GM21526 (cell line): ENCODE results near the gene SCRT2.
"Not testable (repeated sequence)": the region's sequence is repeated elsewhere in the genome, so short reads cannot be mapped to it uniquely, and the experiment has no call there.

Experiments
- ATAC-seq: cut with Tn5 transposase; IDR thresholded peaks from one replicate; pipeline ENCODE4 v1.9.1; 2021; ENCODE audit warnings: moderate library complexity; ENCODE audit not compliant: unreplicated experiment, low FRiP score

Gene SCRT2

GRCh38 chr20:675453-676314 is at the start of gene SCRT2:
SCRT2 (minus strand) TSS chr20:675802; CDS start chr20:675601, 201 bp downstream.
- no peak for ATAC-seq

- not testable (repeated sequence) for ATAC-seq
These were observed 49.2 kb upstream of the SCRT2 start for GRCh38 chr20:724797-725196.

GRCh38 chr20:723756-724155 is 48.2 kb upstream of the SCRT2 start:
- ATAC-seq, result no peak

GRCh38 chr20:722822-723644 is 47.4 kb upstream of the SCRT2 start:
- ATAC-seq, result no peak

DNA sequence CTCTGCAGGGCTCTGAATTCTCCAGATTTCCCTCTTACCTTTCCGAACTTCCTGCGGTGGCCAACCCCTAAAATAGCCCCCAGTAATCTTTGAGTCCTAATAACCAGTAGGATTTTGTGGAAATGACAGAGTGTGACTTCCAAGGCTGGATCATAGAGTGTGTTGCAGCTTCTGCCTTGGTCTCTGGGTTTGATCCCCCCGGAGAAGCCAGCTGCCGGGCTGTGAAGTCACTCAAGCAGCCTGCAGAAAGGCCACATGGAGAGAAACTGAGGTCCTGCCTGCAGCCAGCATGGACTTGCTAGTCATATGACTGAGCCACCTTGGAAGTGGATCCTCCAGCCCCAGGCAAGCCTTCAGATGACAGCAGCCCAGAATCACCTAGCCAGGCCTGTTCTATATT is 46.3 kb upstream of the SCRT2 start:
- no peak for ATAC-seq

DNA sequence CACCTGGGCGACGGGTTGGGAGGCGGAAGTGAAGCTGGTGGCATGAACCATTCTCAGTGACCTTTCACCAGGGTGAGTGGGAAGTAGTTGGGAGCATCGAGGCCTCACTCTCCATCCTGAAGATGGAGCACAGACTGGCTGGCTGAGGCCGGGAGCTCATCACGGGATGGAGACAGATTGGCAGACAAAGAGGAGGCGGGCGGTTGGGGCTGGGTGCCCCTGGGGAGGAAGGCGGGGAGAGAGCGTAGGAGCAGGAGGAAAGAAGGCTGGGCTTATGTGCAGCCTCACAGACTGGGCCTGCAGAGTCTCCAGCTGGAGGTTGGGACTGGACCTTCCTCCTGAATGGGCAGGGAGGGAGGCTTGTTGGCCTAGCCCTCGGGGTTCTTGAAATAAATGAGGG is 44.2 kb upstream of the SCRT2 start:
- ATAC-seq, result no peak

DNA sequence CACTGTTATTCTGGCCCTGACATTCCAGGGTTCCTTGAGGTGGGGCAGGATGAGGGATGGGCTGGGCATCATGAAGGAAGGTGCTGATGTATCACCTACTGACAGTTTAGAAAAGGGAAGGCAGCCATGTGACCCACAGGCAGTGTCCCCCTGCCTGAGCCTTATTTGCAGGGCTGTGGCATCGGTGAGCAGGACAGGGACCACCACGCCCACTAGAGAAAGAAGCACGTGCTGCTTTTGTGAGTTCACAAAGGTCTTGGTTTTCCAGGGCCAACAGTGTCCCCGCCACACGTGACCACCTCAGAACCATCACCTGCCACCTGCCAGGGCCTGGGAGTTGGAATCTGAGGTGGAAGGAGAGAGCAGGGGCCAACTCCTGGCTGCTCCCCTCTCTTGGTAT is 43.5 kb upstream of the SCRT2 start:
- no peak for ATAC-seq

DNA sequence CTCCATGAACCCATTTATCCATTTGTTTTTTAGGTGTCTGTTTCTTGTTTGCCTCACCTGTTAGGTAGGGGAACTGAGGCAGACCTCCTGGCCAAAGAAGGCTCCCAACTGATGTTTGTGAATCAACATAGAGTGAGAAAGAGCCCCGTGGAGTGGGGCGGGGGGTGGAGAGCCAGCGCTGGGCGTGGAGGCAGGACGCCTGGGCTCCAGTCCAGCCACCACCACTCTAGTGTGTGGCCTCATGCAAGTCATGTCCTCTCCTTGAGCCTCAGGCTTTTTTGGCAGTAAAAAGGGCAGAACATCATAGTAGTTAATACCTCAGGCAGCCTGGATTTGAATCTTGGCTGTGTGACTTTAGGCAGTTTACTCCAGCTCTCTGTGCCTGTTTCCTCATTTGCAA is 42.2 kb upstream of the SCRT2 start:
- no peak for ATAC-seq

DNA sequence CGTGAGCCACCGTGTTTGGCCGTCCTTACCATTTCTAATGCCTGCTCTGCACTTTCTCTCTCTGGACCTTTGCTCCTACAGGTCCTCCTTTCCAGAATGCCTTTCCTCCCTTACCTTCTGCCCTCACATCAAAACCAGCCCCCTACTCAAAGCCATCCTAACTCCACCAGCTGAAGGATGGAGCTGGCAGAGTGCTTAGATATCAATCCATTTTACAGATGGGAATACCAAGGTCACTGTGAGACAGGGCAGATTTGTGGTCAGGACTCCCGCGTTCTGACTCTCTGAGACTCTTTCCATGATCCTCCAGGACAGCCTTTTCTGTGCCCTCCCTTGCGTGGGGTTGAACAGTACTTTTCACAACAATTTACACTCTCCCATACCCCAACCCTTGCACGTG is 41.7 kb upstream of the SCRT2 start:
- no peak for ATAC-seq

DNA sequence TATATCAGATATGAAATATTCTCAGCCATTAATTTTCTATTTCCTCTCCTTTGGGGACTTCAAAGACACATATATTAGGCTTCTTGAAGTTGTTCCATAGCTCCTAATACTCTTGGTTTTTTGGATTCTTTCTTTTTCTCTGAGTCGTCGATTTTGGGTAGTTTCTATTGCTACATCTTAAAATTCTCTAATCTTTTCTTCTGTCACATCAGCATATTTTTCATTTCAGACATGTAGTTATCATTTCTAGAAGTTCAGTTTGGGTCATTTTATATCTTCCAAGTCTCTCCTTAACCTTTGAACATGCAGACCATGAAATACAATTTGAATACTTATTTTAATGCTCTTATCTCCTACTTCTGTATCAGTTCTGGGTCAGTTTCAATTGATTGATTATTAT is 38.9 kb upstream of the SCRT2 start:
- no peak for ATAC-seq

DNA sequence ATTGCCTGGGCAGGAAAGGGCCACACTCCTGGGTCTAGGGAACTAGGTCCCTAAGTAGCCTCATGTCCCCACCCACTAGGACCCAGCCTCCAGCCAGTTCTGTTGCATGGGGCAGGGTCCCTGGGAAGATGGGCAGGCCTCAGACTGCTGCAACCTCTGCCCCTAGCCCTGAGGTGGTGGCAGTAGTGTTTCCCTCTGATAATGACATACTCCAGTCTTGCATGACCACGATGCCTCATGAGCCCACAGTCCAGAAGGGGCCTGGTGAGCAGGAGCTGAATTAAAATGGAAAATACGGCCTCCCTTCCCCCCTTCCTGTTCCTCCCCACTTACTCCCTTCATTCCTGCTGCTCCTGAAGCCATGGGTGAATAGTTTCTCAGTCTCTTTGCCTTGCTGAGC is 36.0 kb upstream of the SCRT2 start:
- no peak for ATAC-seq

DNA sequence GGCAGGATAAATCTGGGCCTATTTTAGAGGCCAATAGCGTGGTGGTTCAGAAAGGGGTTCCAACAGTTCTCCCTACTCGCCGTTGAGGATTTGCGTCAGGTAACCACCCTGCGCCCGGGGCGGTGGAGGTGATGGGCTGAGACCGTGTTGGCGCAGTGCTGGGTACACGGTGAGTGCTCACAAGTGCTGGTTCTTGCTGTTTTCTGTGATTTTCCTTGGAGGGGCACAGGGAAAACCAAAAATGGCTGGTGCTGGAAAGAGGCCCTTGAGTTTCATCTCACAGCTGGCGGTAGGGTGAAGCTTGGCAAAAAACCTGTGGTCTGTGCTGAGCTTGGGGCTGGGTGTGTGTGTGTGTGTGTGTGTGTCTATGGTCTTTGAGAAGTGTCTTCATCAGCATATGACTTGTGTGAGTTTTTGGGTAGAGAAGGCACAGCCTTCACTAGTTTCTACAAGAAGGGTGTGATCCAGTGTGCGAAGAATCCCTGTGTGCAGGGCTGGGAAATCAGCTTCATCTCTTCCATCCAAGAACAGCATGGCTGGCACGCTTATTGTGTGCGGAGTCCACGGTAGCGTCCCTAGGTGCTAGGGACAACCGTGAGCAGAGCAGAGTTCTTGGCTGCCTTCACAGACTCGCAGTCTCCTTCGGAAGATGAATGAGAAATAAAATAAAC is 35.3 kb upstream of the SCRT2 start:
- ATAC-seq, result no peak

DNA sequence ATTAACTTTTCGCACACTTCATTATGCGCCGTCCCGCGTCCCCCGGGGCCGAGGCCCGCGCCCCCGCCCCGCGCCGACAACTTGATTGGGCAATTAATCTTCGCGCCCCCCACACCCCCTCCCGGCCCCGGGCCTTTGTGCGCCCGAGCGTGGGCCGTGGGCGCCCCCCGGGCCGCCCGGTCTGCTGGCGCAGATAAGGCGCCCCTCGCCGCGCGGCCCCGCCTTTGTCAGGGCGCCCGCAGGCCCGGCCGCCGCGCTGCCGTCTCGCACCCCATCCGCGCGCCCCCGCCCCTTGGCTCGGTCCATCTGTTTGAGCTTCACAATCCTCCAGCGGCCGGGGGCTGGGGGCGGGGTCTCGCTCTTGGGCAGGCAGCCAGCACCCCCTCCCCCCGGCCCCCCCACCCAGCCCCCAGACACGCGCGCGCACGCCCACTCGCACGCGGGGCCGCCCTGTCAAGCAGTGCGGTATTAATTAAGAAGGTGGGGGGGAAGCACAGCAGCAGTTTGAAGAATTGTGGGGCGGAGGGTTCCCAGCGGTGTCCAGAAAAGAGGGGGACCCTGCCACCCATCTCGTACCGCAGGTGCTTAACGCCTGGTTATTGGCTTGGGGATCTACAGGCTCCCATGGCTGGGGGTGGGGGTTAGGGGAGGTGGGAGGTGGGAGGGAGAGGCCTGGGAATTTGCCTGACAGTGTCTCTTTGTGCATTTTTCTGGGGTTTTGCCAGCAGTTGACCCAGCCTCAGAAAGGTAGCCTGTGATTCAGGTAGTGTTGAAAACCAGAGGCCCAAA is 34.6 kb upstream of the SCRT2 start:
- ATAC-seq, result no peak

DNA sequence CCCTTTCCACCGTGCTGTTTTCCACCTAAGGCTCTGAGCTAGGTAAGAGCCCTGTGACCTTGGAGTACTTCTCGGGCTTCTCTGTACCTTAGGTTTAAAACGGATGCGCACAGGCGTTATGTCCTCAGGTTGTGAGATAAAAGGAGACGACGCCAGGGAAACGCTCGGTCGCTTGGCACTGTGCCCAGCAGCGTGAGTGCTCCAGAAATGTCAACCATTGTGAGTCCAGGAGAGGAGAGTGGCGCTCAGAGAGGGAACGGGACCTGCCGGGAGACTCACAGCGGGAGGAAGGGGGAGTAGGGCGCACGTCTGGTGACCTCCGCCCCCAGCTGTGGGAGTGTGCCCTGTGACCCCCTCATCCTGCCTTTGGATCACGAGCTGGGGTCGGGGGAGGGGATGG is 33.8 kb upstream of the SCRT2 start:
- no peak for ATAC-seq

GRCh38 chr20:708956-709355 is 33.4 kb upstream of the SCRT2 start:
- ATAC-seq, result no peak

GRCh38 chr20:707451-708110 is 32.0 kb upstream of the SCRT2 start:
- ATAC-seq, result no peak

DNA sequence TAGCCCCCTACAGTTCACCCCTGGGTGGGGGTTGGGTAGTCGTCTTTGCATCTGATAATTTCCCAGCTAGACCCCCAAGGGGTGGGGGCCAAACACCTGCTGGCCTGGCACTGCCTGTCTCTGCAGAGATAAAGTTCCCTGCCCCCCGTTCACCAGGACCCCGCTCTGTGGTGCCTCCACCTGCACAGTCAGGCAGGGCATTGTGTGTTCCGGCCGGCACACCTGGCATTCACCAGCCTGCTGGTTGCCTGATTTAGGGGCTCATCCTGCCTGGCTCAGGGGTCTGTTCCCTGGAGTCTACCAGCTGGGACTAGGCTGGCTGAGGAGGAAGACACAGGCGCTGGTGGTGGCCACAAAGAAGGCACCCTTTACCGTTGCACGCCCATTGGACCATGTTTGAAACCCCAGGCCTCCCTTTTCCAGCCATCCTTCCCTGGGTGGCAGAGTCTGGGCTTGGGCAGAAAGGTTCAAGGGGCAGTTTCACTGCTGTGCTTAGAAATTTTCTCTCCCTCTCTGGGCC is 30.8 kb upstream of the SCRT2 start:
- ATAC-seq, result no peak

- ATAC-seq, result no peak
These were observed 29.1 kb upstream of the SCRT2 start for GRCh38 chr20:704726-705125.

- ATAC-seq, result no peak
These were observed 27.8 kb upstream of the SCRT2 start for GRCh38 chr20:703426-703825.

GRCh38 chr20:703006-703405 is 27.4 kb upstream of the SCRT2 start:
- ATAC-seq, result no peak
